A549 (cell line): ENCODE data around the gene PIGB. TPM values are rescaled to one million over a fixed set of nuclear protein-coding genes. Genes with fewer than 3 reads are reported as not detected.

Experiments used
- ATAC-seq, 2 experiments: fragments of 200-7000 bp in 1 of 2; fragments of >200 bp in 1 of 2; cut with Nextera tagmentation in 1 of 2; cut with Tn5 transposase in 1 of 2; 3 replicates each; pipeline versions ENCODE4 v1.8.0 to v1.9.1; 2018 to 2020; ENCODE audit warnings: mild to moderate bottlenecking in 1 of 2, moderate library complexity in 1 of 2
- CTCF ChIA-PET: fragments of 300-600 bp; sonication (Branson Sonifier 250); formaldehyde crosslinking; extraction: SDS; loops from one replicate; lab custom pipeline; 2021; ENCODE audit warnings: antibody characterized with exemption, inconsistent platforms; lab: Yijun Ruan, JAX
- POLR2A ChIA-PET: fragments of 350-600 bp; formaldehyde crosslinking; extraction: SDS; loops from one replicate; lab custom pipeline; 2021; ENCODE audit warnings: antibody characterized with exemption, inconsistent platforms; lab: Yijun Ruan, JAX
- DNase-seq, 2 experiments: peaks; one replicate each; pipeline versions ENCODE4 v3.0.0 to v3.0.0-alpha.2; 2011 to 2016; ENCODE audit warnings: low read depth in 1 of 2, low spot score in 1 of 2
- FAIRE-seq: peaks from 2 replicates; lab custom pipeline; 2011; peaks lifted over from hg19 to GRCh38; lab: Jason Lieb, UNC
- H3K27ac ChIP-seq, 2 experiments: fragments of >200 bp; sonication (Bioruptor Twin); formaldehyde crosslinking; 3 replicates each; pipeline ENCODE4 v1.5.1; 2016 to 2017
- H3K4me1 ChIP-seq: fragments of >200 bp; sonication (Bioruptor Twin); formaldehyde crosslinking; 3 replicates; pipeline ENCODE4 v1.6.1; 2016
- H3K4me2 ChIP-seq: fragments of >200 bp; sonication (Bioruptor Twin); formaldehyde crosslinking; 3 replicates; pipeline ENCODE4 v1.6.1; 2016
- H3K4me3 ChIP-seq: fragments of >200 bp; sonication (Bioruptor Twin); formaldehyde crosslinking; 3 replicates; pipeline ENCODE4 v1.5.1; 2016
- H3K9me3 ChIP-seq: fragments of >200 bp; sonication (Bioruptor Twin); formaldehyde crosslinking; 3 replicates; pipeline ENCODE4 v1.6.1; 2016
- CBX2 ChIP-seq: fragments of 200-600 bp; sonication (generic); IDR thresholded peaks from 2 replicates; pipeline ENCODE4 v1.6.1; 2016; ENCODE audit warnings: low read depth, mild to moderate bottlenecking, borderline replicate concordance
- EHF ChIP-seq: fragments of 250-450 bp; sonication (Bioruptor Pico); IDR thresholded peaks from 2 replicates; pipeline ENCODE4 v1.5.0; 2020; ENCODE audit warnings: mild to moderate bottlenecking
- ESRRA ChIP-seq: fragments of 150-350 bp; IDR thresholded peaks from 2 replicates; pipeline ENCODE4 v1.6.1; 2014; ENCODE audit warnings: mild to moderate bottlenecking, low read length, borderline replicate concordance
- FOSL2 ChIP-seq, 2 experiments: fragments of 450-650 bp in 1 of 2; fragments of >200 bp in 1 of 2; sonication (Bioruptor Twin) in 1 of 2; formaldehyde crosslinking; IDR thresholded peaks; 2 replicates each; pipeline versions ENCODE4 v1.5.0 to v1.6.1; 2016 to 2020; ENCODE audit warnings: mild to moderate bottlenecking in 1 of 2, moderate library complexity in 1 of 2
- FOXS1 ChIP-seq: fragments of 250-450 bp; sonication (Bioruptor Pico); IDR thresholded peaks from 2 replicates; pipeline ENCODE4 v1.5.0; 2020; ENCODE audit warnings: mild to moderate bottlenecking, moderate library complexity
- MAFK ChIP-seq: fragments of 450-650 bp; IDR thresholded peaks from 2 replicates; pipeline ENCODE4 v1.6.1; 2014; ENCODE audit not compliant: partially characterized antibody
- POLR2A ChIP-seq: IDR thresholded peaks from 2 replicates; pipeline ENCODE4 v1.6.1; 2012; ENCODE audit warnings: mild to moderate bottlenecking, low read length
- RCOR1 ChIP-seq: fragments of 150-350 bp; IDR thresholded peaks from 2 replicates; pipeline ENCODE4 v1.6.1; 2014; ENCODE audit warnings: antibody characterized with exemption, low read length, low read depth
- TFCP2L1 ChIP-seq: fragments of 250-450 bp; sonication (Bioruptor Pico); IDR thresholded peaks from 2 replicates; pipeline ENCODE4 v1.5.0; 2021; ENCODE audit warnings: mild to moderate bottlenecking
- ZC3H11A ChIP-seq: fragments of 450-650 bp; IDR thresholded peaks from 2 replicates; pipeline ENCODE4 v1.6.1; 2014; ENCODE audit warnings: antibody characterized with exemption, mild to moderate bottlenecking
- ZNF302 ChIP-seq: fragments of 250-450 bp; sonication (Bioruptor Pico); IDR thresholded peaks from 2 replicates; pipeline ENCODE4 v1.9.0; 2021; ENCODE audit warnings: inconsistent platforms, mild to moderate bottlenecking, moderate library complexity
- ZSCAN20 ChIP-seq: fragments of 250-450 bp; sonication (Bioruptor Pico); IDR thresholded peaks from 2 replicates; pipeline ENCODE4 v1.8.0; 2022; ENCODE audit warnings: mild to moderate bottlenecking, moderate library complexity
- WGBS: methylation state at CpG from one replicate; pipeline ENCODE4 v1.1.6; 2017; ENCODE audit errors: missing lambda C conversion rate; 5-methylcytosine and 5-hydroxymethylcytosine counted together
- polyA plus RNA-seq, 4 experiments: library from polyadenylated mRNA; depleted of rRNA in 3 of 4; stranded (reverse); fragments of >200 nt; fragmentation: RNase III in 1 of 4; extraction: RNeasy Plus Mini Kit Qiagen cat#74134 plus additional on column Dnase treatment in 1 of 4; gene quantifications; 2 replicates in 3 of 4; 3 replicates in 1 of 4; pipeline ENCODE4 v1.2.3, GENCODE V29; 2011 to 2017
- TF ChIP-seq, protein P1 (sequence below): fragments of 450-650 bp; IDR thresholded peaks from 2 replicates; pipeline ENCODE4 v1.6.1; 2014; ENCODE audit warnings: antibody characterized with exemption
- TF ChIP-seq, protein P2 (sequence below): fragments of 250-450 bp; sonication (Bioruptor Pico); IDR thresholded peaks from 2 replicates; pipeline ENCODE4 v1.5.0; 2021; ENCODE audit warnings: mild to moderate bottlenecking, moderate library complexity, borderline replicate concordance
- TF ChIP-seq, protein P3 (sequence below): IDR thresholded peaks from 2 replicates; pipeline ENCODE4 v1.6.1; 2012
- TF ChIP-seq, protein P4 (sequence below): IDR thresholded peaks from 2 replicates; pipeline ENCODE4 v1.6.1; 2012; ENCODE audit warnings: low read depth, borderline replicate concordance
- TF ChIP-seq, protein P5 (sequence below): fragments of 150-350 bp; IDR thresholded peaks from 2 replicates; pipeline ENCODE4 v1.6.1; 2014; ENCODE audit warnings: low read depth, mild to moderate bottlenecking, low read length
- TF ChIP-seq, protein P6 (sequence below): fragments of >200 bp; sonication (Bioruptor Twin); formaldehyde crosslinking; IDR thresholded peaks from 2 replicates; pipeline ENCODE4 v1.6.1; 2016

PIGB gene
- polyA plus RNA-seq, 2 of the 4 experiments (the other 2 are of a cell fraction), result 21.5 to 43.3 TPM

DNA sequence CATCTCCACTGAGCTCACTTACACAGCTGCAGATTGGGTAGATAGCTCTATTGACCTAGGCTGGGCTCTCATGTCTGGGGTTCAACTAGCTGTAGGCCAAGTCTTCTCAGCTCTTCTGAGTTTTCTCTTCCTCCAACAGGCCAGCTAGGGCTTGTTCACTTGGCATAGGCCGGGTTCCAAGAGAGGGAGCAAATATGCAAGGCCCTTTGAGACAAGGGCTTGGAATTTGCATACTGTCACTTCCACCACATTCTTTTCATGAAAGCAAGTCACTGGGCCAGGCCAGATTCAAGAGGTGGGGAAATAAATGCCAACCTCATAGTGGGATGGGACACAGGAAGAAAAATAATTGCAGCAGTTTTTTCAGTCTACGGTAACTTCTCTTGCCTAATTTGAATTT, 25.2 kb downstream of the PIGB start:
- CTCF ChIA-PET, result interaction anchor here (0.8 kb wide), 1 partner anchor 13 kb away, joined by 3 read pairs; no protein-coding TSS in a partner anchor
- 98% methylated on average over 2 of the region's 2 CpGs for WGBS
- no peak for FAIRE-seq
- POLR2A ChIA-PET, result no interaction called here
- TF ChIP-seq, protein P1, sequence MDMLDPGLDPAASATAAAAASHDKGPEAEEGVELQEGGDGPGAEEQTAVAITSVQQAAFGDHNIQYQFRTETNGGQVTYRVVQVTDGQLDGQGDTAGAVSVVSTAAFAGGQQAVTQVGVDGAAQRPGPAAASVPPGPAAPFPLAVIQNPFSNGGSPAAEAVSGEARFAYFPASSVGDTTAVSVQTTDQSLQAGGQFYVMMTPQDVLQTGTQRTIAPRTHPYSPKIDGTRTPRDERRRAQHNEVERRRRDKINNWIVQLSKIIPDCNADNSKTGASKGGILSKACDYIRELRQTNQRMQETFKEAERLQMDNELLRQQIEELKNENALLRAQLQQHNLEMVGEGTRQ, result no peak
- no peak for TF ChIP-seq POLR2A
- TF ChIP-seq ZC3H11A, result no peak
- no peaks in the 10 kb centered on the region for H3K9me3 ChIP-seq
- H3K4me1 ChIP-seq, result no peaks in the 10 kb centered on the region
- H3K4me3 ChIP-seq, result no peak overlapping the region
- H3K27ac ChIP-seq, result no peak overlapping the region
- peak in 1 of 2 experiments; percentile 39; a peak in 1 of 6 replicates for ATAC-seq
- no peak for DNase-seq
- no peak overlapping the region for H3K4me2 ChIP-seq

DNA sequence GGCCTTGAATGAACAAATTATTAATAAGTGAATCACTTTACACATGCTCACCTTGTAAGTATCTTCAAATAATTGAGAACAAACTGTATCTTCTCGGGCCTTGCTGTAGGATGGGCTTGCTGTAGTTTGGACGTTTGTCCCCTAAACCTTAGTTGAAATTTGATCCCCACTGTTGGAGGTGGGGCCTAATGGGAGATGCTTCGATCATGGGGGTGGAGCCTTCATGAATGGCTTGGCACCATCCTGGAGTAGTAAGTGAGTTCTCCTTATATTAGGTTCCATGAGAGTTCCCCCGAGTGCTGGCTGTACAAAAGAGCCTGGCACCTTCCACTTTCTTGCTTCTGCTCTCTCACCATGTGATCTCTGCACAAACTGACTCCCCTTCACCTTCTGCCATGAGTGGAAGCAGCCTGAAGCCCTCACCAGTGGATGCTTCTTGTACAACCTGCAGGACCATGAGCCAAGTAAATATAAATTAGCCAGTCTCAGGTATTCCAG, 29.3 kb downstream of the PIGB start:
- H3K4me3 ChIP-seq, result no peak overlapping the region
- CTCF ChIA-PET, result interaction anchor here (0.8 to 1.7 kb wide), 3 partner anchors 10 to 91 kb away, joined by 3 to 7 read pairs (median 3); no protein-coding TSS in a partner anchor
- H3K4me2 ChIP-seq, result no peak overlapping the region
- H3K4me1 ChIP-seq, result no peaks in the 10 kb centered on the region
- no peak overlapping the region for H3K27ac ChIP-seq
- FAIRE-seq, result no peak
- TF ChIP-seq CBX2 (no peak), TFCP2L1 (CRISPR knock-in tag) (no peak), MAFK (no peak), ZSCAN20 (CRISPR knock-in tag) (no peak), RCOR1 (no peak), EHF (CRISPR knock-in tag) (no peak), ESRRA (no peak), FOSL2 (IDR thresholded peaks at IDR 0.05) (no peak), FOSL2 (CRISPR knock-in tag; IDR thresholded peaks at IDR 0.05) (no peak), ZNF302 (CRISPR knock-in tag) (no peak), FOXS1 (CRISPR knock-in tag) (no peak)
- TF ChIP-seq, protein P2, sequence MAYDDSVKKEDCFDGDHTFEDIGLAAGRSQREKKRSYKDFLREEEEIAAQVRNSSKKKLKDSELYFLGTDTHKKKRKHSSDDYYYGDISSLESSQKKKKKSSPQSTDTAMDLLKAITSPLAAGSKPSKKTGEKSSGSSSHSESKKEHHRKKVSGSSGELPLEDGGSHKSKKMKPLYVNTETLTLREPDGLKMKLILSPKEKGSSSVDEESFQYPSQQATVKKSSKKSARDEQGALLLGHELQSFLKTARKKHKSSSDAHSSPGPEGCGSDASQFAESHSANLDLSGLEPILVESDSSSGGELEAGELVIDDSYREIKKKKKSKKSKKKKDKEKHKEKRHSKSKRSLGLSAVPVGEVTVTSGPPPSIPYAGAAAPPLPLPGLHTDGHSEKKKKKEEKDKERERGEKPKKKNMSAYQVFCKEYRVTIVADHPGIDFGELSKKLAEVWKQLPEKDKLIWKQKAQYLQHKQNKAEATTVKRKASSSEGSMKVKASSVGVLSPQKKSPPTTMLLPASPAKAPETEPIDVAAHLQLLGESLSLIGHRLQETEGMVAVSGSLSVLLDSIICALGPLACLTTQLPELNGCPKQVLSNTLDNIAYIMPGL (CRISPR knock-in tag), result no peak
- TF ChIP-seq, protein P3, sequence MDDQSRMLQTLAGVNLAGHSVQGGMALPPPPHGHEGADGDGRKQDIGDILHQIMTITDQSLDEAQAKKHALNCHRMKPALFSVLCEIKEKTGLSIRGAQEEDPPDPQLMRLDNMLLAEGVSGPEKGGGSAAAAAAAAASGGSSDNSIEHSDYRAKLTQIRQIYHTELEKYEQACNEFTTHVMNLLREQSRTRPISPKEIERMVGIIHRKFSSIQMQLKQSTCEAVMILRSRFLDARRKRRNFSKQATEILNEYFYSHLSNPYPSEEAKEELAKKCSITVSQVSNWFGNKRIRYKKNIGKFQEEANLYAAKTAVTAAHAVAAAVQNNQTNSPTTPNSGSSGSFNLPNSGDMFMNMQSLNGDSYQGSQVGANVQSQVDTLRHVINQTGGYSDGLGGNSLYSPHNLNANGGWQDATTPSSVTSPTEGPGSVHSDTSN, result no peak
- TF ChIP-seq, protein P4, sequence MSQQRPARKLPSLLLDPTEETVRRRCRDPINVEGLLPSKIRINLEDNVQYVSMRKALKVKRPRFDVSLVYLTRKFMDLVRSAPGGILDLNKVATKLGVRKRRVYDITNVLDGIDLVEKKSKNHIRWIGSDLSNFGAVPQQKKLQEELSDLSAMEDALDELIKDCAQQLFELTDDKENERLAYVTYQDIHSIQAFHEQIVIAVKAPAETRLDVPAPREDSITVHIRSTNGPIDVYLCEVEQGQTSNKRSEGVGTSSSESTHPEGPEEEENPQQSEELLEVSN, result no peak
- TF ChIP-seq, protein P5, sequence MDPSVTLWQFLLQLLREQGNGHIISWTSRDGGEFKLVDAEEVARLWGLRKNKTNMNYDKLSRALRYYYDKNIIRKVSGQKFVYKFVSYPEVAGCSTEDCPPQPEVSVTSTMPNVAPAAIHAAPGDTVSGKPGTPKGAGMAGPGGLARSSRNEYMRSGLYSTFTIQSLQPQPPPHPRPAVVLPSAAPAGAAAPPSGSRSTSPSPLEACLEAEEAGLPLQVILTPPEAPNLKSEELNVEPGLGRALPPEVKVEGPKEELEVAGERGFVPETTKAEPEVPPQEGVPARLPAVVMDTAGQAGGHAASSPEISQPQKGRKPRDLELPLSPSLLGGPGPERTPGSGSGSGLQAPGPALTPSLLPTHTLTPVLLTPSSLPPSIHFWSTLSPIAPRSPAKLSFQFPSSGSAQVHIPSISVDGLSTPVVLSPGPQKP, result no peak
- TF ChIP-seq, protein P6, sequence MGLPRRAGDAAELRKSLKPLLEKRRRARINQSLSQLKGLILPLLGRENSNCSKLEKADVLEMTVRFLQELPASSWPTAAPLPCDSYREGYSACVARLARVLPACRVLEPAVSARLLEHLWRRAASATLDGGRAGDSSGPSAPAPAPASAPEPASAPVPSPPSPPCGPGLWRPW, result no peak
- TF ChIP-seq, all 56 proteins: peak for 0
- 64% methylated on average over 4 of the region's 4 CpGs for WGBS
- H3K9me3 ChIP-seq, result no peaks in the 10 kb centered on the region
- DNase-seq, result no peak
- POLR2A ChIA-PET, result no interaction called here
- no peak for ATAC-seq
